Measurements from ENCODE around the gene CTNNA3.

Gene CTNNA3

GRCh38 chr10:66098595-66099480 is 1597.2 kb downstream of the CTNNA3 start:
- DNase-seq (ENCODE audit: low read depth): no peak

GRCh38 chr10:66095610-66096009 is 1600.4 kb downstream of the CTNNA3 start:
- no peak for DNase-seq (ENCODE audit: low read depth)

GRCh38 chr10:66085906-66086305 is 1610.1 kb downstream of the CTNNA3 start:
- DNase-seq (ENCODE audit: low read depth): no peak

- no peak for DNase-seq (ENCODE audit: low read depth)
Observed at GRCh38 chr10:66071907-66072306, 1624.1 kb downstream of the CTNNA3 start.

GRCh38 chr10:66058594-66058993 is 1637.4 kb downstream of the CTNNA3 start:
- DNase-seq (ENCODE audit: low read depth): no peak

- no peak for DNase-seq (ENCODE audit: low read depth)
Observed at GRCh38 chr10:66049335-66049734, 1646.7 kb downstream of the CTNNA3 start.

GRCh38 chr10:66045859-66046258 is 1650.1 kb downstream of the CTNNA3 start:
- no peak for DNase-seq (ENCODE audit: low read depth)

GRCh38 chr10:66041771-66042170 is 1654.2 kb downstream of the CTNNA3 start:
- DNase-seq (ENCODE audit: low read depth): no peak

GRCh38 chr10:66038623-66039022 is 1657.4 kb downstream of the CTNNA3 start:
- DNase-seq (ENCODE audit: low read depth): no peak

- no peak for DNase-seq (ENCODE audit: low read depth)
Observed at GRCh38 chr10:66026321-66026720, 1669.7 kb downstream of the CTNNA3 start.

- no peak for DNase-seq (ENCODE audit: low read depth)
Observed at GRCh38 chr10:66025186-66025585, 1670.8 kb downstream of the CTNNA3 start.

- no peak for DNase-seq (ENCODE audit: low read depth)
Observed at GRCh38 chr10:66021423-66021822, 1674.6 kb downstream of the CTNNA3 start.

- no peak for DNase-seq (ENCODE audit: low read depth)
Observed at GRCh38 chr10:66008221-66008620, 1687.8 kb downstream of the CTNNA3 start.

- no peak for DNase-seq (ENCODE audit: low read depth)
Observed at GRCh38 chr10:66006411-66006810, 1689.6 kb downstream of the CTNNA3 start.

- DNase-seq (ENCODE audit: low read depth): no peak
Observed at GRCh38 chr10:65993451-65993850, 1702.5 kb downstream of the CTNNA3 start.

GRCh38 chr10:65968871-65969270 is 1727.1 kb downstream of the CTNNA3 start:
- no peak for DNase-seq (ENCODE audit: low read depth)

- no peak for DNase-seq (ENCODE audit: low read depth)
Observed at GRCh38 chr10:65968437-65968836, 1727.6 kb downstream of the CTNNA3 start.

GRCh38 chr10:65964205-65964604 is 1731.8 kb downstream of the CTNNA3 start:
- no peak for DNase-seq (ENCODE audit: low read depth)

GRCh38 chr10:65952086-65952485 is 1743.9 kb downstream of the CTNNA3 start:
- DNase-seq (ENCODE audit: low read depth): no peak

GRCh38 chr10:65950075-65950474 is 1745.9 kb downstream of the CTNNA3 start:
- no peak for DNase-seq (ENCODE audit: low read depth)

- no peak for DNase-seq (ENCODE audit: low read depth)
Observed at GRCh38 chr10:65949526-65949925, 1746.5 kb downstream of the CTNNA3 start.

GRCh38 chr10:65945061-65945460 is 1750.9 kb downstream of the CTNNA3 start:
- no peak for DNase-seq (ENCODE audit: low read depth)

- DNase-seq (ENCODE audit: low read depth): no peak
Observed at GRCh38 chr10:65943451-65943850, 1752.5 kb downstream of the CTNNA3 start.

Measured in activated gamma-delta T cell treated with anti-CD3 and anti-CD28 coated beads, Interleukin-2, amount 50 U/mL, for 16 hours (primary cell).